H9 (cell line): ENCODE data around the gene MOV10. TPM values are rescaled to one million over a fixed set of nuclear protein-coding genes. Genes with fewer than 3 reads are reported as not detected.

Experiments used
- DNase-seq: peaks from one replicate; pipeline ENCODE4 v3.0.0-alpha.2; 2017
- H2AFZ ChIP-seq: one replicate; pipeline ENCODE4 v1.6.1; 2013; ENCODE audit warnings: mild to moderate bottlenecking, low read length, control low read depth, moderate library complexity
- H2AK5ac ChIP-seq: 2 replicates; pipeline ENCODE4 v1.6.1; 2013; ENCODE audit warnings: low read length, control low read depth, mixed read lengths; ENCODE audit not compliant: insufficient read length
- H2BK120ac ChIP-seq: one replicate; pipeline ENCODE4 v1.6.1; 2013; ENCODE audit warnings: low read depth, mild to moderate bottlenecking, low read length, control low read depth, inconsistent platforms; ENCODE audit not compliant: poor library complexity, severe bottlenecking
- H2BK12ac ChIP-seq: 2 replicates; pipeline ENCODE4 v1.6.1; 2013; ENCODE audit warnings: low read length, control low read depth, mixed read lengths, low read depth; ENCODE audit not compliant: insufficient read length
- H2BK15ac ChIP-seq: 2 replicates; pipeline ENCODE4 v1.6.1; 2013; ENCODE audit warnings: low read depth, low read length, control low read depth
- H2BK20ac ChIP-seq: one replicate; pipeline ENCODE4 v1.6.1; 2013; ENCODE audit warnings: low read depth, mild to moderate bottlenecking, low read length, control low read depth, inconsistent platforms; ENCODE audit not compliant: poor library complexity, severe bottlenecking
- H2BK5ac ChIP-seq: 2 replicates; pipeline ENCODE4 v1.6.1; 2013; ENCODE audit warnings: low read length, control low read depth, mixed read lengths; ENCODE audit not compliant: insufficient read length
- H3K14ac ChIP-seq: 2 replicates; pipeline ENCODE4 v1.6.1; 2013; ENCODE audit warnings: low read length, control low read depth; ENCODE audit not compliant: insufficient read depth
- H3K18ac ChIP-seq: 2 replicates; pipeline ENCODE4 v1.6.1; 2013; ENCODE audit warnings: low read depth, mild to moderate bottlenecking, mixed read lengths, low read length, control low read depth; ENCODE audit not compliant: insufficient read length
- H3K23ac ChIP-seq: 2 replicates; pipeline ENCODE4 v1.6.1; 2013; ENCODE audit warnings: low read length, control low read depth, mixed read lengths, low read depth; ENCODE audit not compliant: insufficient read length
- H3K23me2 ChIP-seq: 2 replicates; pipeline ENCODE4 v1.6.1; 2013; ENCODE audit warnings: low read depth, mild to moderate bottlenecking, mixed read lengths, low read length, control low read depth; ENCODE audit not compliant: insufficient read length, poor library complexity, severe bottlenecking
- H3K27ac ChIP-seq: 2 replicates; pipeline ENCODE4 v1.5.1; 2013; ENCODE audit warnings: low read length, control low read depth, mixed read lengths, low read depth; ENCODE audit not compliant: insufficient read length
- H3K27me3 ChIP-seq: 2 replicates; pipeline ENCODE4 v1.6.1; 2013; ENCODE audit warnings: low read length, control low read depth, inconsistent platforms; ENCODE audit not compliant: insufficient read depth
- H3K4ac ChIP-seq: 2 replicates; pipeline ENCODE4 v1.6.1; 2013; ENCODE audit warnings: low read depth, mild to moderate bottlenecking, control low read depth, inconsistent platforms, low read length, moderate library complexity
- H3K4me1 ChIP-seq: 2 replicates; pipeline ENCODE4 v1.6.1; 2013; ENCODE audit warnings: low read length, control low read depth, inconsistent platforms; ENCODE audit not compliant: insufficient read depth
- H3K4me2 ChIP-seq: 2 replicates; pipeline ENCODE4 v1.6.1; 2013; ENCODE audit warnings: low read length, control low read depth, mixed read lengths; ENCODE audit not compliant: insufficient read length, insufficient read depth
- H3K56ac ChIP-seq: 2 replicates; pipeline ENCODE4 v1.6.1; 2013; ENCODE audit warnings: low read depth, mild to moderate bottlenecking, mixed read lengths, low read length, control low read depth; ENCODE audit not compliant: insufficient read length
- H3K79me1 ChIP-seq: 2 replicates; pipeline ENCODE4 v1.6.1; 2013; ENCODE audit warnings: low read depth, mild to moderate bottlenecking, moderate library complexity, low read length, control low read depth, inconsistent platforms; ENCODE audit not compliant: insufficient read depth, poor library complexity, severe bottlenecking
- H3K79me2 ChIP-seq: 2 replicates; pipeline ENCODE4 v1.6.1; 2013; ENCODE audit warnings: low read length, control low read depth, inconsistent platforms; ENCODE audit not compliant: insufficient read depth
- H3K9ac ChIP-seq: 2 replicates; pipeline ENCODE4 v1.6.1; 2013; ENCODE audit warnings: low read length, control low read depth, mixed read lengths; ENCODE audit not compliant: insufficient read length; ENCODE audit errors: extremely low read depth
- H3K9me3 ChIP-seq: one replicate; pipeline ENCODE4 v1.6.1; 2013; ENCODE audit warnings: low read depth, low read length, inconsistent platforms; ENCODE audit not compliant: control insufficient read depth
- H3T11ph ChIP-seq: one replicate; pipeline ENCODE4 v1.6.1; 2013; ENCODE audit warnings: mild to moderate bottlenecking, low read length, control low read depth, inconsistent platforms
- H4K20me1 ChIP-seq: one replicate; pipeline ENCODE4 v1.6.1; 2013; ENCODE audit not compliant: control insufficient read depth, insufficient read length, insufficient read depth
- H4K5ac ChIP-seq: 2 replicates; pipeline ENCODE4 v1.6.1; 2013; ENCODE audit warnings: low read depth, mild to moderate bottlenecking, mixed read lengths, low read length, control low read depth; ENCODE audit not compliant: insufficient read length
- H4K8ac ChIP-seq: replicated peaks from 2 replicates; pipeline ENCODE4 v1.6.1; 2013; ENCODE audit warnings: low read length, control low read depth, mixed read lengths, low read depth; ENCODE audit not compliant: insufficient read length
- H4K91ac ChIP-seq: 2 replicates; pipeline ENCODE4 v1.6.1; 2013; ENCODE audit warnings: low read depth, mild to moderate bottlenecking, moderate library complexity, mixed read lengths, low read length, control low read depth; ENCODE audit not compliant: insufficient read length
- H3K27ac Mint-ChIP-seq, 3 experiments: 2 replicates in 2 of 3; 3 replicates in 1 of 3; pipeline ENCODE4 v1.8.0; 2020 to 2021; ENCODE audit warnings: mixed read lengths in 3 of 3, mild to moderate bottlenecking in 1 of 3, moderate library complexity in 1 of 3
- H3K27me3 Mint-ChIP-seq: 2 replicates; pipeline ENCODE4 v1.8.0; 2021; ENCODE audit warnings: low read depth, mild to moderate bottlenecking, moderate library complexity, mixed read lengths
- H3K36me3 Mint-ChIP-seq, 3 experiments: 2 replicates in 2 of 3; 3 replicates in 1 of 3; pipeline ENCODE4 v1.8.0; 2020 to 2021; ENCODE audit warnings: low read depth in 3 of 3, mixed read lengths in 3 of 3; ENCODE audit not compliant: insufficient read depth in 1 of 3
- H3K4me1 Mint-ChIP-seq, 2 experiments: 2 replicates each; pipeline ENCODE4 v1.8.0; 2020; ENCODE audit warnings: mixed read lengths in 2 of 2
- H3K4me3 Mint-ChIP-seq, 2 experiments: 2 replicates in 1 of 2; 3 replicates in 1 of 2; pipeline ENCODE4 v1.8.0; 2020 to 2021; ENCODE audit warnings: mild to moderate bottlenecking in 2 of 2, mixed read lengths in 2 of 2, moderate library complexity in 1 of 2
- H3K9me3 Mint-ChIP-seq, 2 experiments: 2 replicates in 1 of 2; 3 replicates in 1 of 2; pipeline ENCODE4 v1.8.0; 2020; ENCODE audit warnings: mild to moderate bottlenecking in 2 of 2, mixed read lengths in 2 of 2, moderate library complexity in 1 of 2
- WGBS: extraction: QIAGEN DNeasy Blood & Tissue Kit; methylation state at CpG from one replicate; pipeline ENCODE4 v1.1.7; 2013; ENCODE audit warnings: missing lambda C conversion rate, low lambda C conversion rate, mixed read lengths; ENCODE audit not compliant: insufficient read length; ENCODE audit errors: extremely low coverage; 5-methylcytosine and 5-hydroxymethylcytosine counted together
- total RNA-seq: library from RNA; stranded (reverse); gene quantifications from 2 replicates; pipeline ENCODE4 v1.2.1, GENCODE V29; 2021
- TF ChIP-seq, protein P1 (sequence below): fragments of 200-600 bp; sonication (generic); conservative IDR thresholded peaks from 3 replicates; pipeline ENCODE4 v1.8.0; 2021; ENCODE audit warnings: antibody characterized with exemption, mild to moderate bottlenecking

MOV10 gene
- total RNA-seq, 1 experiment from 2014 or later: 77.8 TPM

DNA sequence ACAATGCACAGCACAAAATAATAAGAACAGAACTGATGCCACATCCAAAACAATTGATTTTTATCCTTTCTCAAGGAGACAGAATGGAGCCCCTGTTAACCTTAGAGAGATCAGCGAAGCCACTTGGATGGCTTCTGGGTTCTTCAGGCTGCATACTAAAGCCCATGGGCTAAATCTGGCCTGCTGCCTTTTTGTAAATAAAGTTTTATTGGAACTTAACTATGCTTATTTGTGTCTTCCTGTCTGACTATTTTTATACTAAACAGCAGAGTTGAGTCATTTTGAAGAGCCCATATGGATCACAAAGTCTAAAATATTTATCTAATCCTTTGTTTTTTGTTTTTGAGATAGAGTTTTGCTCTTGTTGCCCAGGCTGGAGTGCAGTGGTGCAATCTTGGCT is 57.0 kb downstream of the MOV10 start:
- Histone ChIP-seq H2BK15ac (no peak overlapping the region), H3K56ac (no peak overlapping the region), H3K4me2 (no peak overlapping the region), H3K23me2 (no peaks in the 10 kb centered on the region), H2BK120ac (no peak overlapping the region), H3K18ac (no peak overlapping the region), H4K8ac (no peak overlapping the region), H2BK20ac (no peak overlapping the region), H3K27me3 (no peaks in the 10 kb centered on the region), H3K79me2 (no peaks in the 10 kb centered on the region), H3K23ac (no peak overlapping the region), H2AK5ac (no peak overlapping the region), H3K4me1 (no peaks in the 10 kb centered on the region), H2BK12ac (no peak overlapping the region), H4K5ac (no peak overlapping the region), H2BK5ac (no peak overlapping the region), H4K20me1 (no peaks in the 10 kb centered on the region), H3K79me1 (no peaks in the 10 kb centered on the region), H3K9ac (no peak overlapping the region), H3K27ac (no peak overlapping the region), H3K4ac (no peak overlapping the region), H4K91ac (no peak overlapping the region), H3T11ph (no peak overlapping the region), H3K9me3 (no peaks in the 10 kb centered on the region), H2AFZ (no peak overlapping the region), H3K14ac (no peak overlapping the region)
- Mint-ChIP-seq H3K4me1 (peaks cover 15 to 26% of the 10 kb centered on the region in 2 experiments), H3K9me3 (peaks cover 5 to 9% of the 10 kb centered on the region in 2 experiments; a peak in 3 of 5 replicates), H3K27ac (no peak overlapping the region), H3K27me3 (peaks cover 57% of the 10 kb centered on the region), H3K36me3 (peaks cover 0 to 6% (median 0%) of the 10 kb centered on the region in 3 experiments; a peak in 3 of 7 replicates), H3K4me3 (no peak overlapping the region)
- no peak for DNase-seq
- TF ChIP-seq, protein P1, sequence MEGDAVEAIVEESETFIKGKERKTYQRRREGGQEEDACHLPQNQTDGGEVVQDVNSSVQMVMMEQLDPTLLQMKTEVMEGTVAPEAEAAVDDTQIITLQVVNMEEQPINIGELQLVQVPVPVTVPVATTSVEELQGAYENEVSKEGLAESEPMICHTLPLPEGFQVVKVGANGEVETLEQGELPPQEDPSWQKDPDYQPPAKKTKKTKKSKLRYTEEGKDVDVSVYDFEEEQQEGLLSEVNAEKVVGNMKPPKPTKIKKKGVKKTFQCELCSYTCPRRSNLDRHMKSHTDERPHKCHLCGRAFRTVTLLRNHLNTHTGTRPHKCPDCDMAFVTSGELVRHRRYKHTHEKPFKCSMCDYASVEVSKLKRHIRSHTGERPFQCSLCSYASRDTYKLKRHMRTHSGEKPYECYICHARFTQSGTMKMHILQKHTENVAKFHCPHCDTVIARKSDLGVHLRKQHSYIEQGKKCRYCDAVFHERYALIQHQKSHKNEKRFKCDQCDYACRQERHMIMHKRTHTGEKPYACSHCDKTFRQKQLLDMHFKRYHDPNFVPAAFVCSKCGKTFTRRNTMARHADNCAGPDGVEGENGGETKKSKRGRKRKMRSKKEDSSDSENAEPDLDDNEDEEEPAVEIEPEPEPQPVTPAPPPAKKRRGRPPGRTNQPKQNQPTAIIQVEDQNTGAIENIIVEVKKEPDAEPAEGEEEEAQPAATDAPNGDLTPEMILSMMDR: no peak
- no CpG with 5 or more reads among the region's 1 CpG for WGBS
